Measurements from ENCODE around the gene KIF26B. TPM values are rescaled to one million over a fixed set of nuclear protein-coding genes. Genes with fewer than 3 reads are reported as not detected.
"Not testable (repeated sequence)": the region's sequence is repeated elsewhere in the genome, so short reads cannot be mapped to it uniquely, and the experiment has no call there.

The KIF26B gene
- total RNA-seq, 1 donor from 2014 or later: 3.4 TPM

DNA sequence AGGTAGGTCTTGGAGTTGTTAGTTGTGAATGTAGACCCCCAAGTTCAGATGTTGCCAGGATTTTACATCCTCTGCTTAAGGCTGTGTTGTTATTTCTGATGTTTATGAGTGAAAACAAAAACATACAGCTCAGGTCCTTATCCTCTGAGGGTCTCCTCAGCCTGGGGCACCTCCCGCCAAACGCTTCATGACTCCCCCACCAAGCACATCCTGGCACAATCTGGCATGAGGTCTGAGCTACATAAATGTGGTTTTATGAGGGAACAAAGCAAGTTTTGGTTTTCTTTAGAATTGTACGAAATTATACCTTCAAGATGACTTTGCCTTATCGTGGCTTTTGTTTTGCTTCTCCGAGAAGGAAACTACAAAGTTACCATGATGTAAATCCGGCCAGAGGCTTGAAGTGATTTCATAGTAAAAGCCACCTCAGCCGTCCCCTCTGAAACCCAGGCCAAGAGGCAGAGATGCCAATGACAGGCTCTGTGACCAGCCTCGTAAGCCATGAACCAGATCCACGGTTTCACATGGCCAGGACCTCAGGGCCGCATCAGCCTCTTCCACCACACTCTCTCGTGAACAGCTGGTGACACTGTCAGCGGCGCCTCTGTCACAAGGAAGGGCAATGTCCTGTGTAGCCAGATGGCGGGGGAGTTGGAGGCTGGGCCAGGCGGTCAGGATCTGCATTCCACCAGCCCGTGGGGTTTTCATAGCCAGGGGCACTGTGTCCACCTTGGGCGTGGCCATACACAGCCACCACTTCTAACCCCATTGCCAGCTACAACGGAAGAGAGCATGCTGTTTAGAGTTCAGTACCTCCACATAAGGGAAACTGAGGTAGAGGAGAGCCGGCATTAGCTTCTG lies 199.4 kb downstream of the KIF26B start:
- H3K36me3 Mint-ChIP-seq (ENCODE audit: low read depth, unreplicated experiment): no peaks in the 10 kb centered on the region
- no peaks in the 10 kb centered on the region for H3K9me3 Mint-ChIP-seq (ENCODE audit: unreplicated experiment)
- H3K27me3 Mint-ChIP-seq (ENCODE audit: unreplicated experiment): no peaks in the 10 kb centered on the region
- H3K4me1 Mint-ChIP-seq (ENCODE audit: unreplicated experiment): no peaks in the 10 kb centered on the region
- no peak overlapping the region for H3K27ac Mint-ChIP-seq (ENCODE audit: unreplicated experiment)
- TF ChIP-seq, protein P1, sequence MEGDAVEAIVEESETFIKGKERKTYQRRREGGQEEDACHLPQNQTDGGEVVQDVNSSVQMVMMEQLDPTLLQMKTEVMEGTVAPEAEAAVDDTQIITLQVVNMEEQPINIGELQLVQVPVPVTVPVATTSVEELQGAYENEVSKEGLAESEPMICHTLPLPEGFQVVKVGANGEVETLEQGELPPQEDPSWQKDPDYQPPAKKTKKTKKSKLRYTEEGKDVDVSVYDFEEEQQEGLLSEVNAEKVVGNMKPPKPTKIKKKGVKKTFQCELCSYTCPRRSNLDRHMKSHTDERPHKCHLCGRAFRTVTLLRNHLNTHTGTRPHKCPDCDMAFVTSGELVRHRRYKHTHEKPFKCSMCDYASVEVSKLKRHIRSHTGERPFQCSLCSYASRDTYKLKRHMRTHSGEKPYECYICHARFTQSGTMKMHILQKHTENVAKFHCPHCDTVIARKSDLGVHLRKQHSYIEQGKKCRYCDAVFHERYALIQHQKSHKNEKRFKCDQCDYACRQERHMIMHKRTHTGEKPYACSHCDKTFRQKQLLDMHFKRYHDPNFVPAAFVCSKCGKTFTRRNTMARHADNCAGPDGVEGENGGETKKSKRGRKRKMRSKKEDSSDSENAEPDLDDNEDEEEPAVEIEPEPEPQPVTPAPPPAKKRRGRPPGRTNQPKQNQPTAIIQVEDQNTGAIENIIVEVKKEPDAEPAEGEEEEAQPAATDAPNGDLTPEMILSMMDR (IDR thresholded peaks at IDR 0.05; ENCODE audit: unreplicated experiment): no peak
- H3K4me3 Mint-ChIP-seq (ENCODE audit: unreplicated experiment): no peak overlapping the region
- no peak for DNase-seq (ENCODE audit: low spot score)

DNA sequence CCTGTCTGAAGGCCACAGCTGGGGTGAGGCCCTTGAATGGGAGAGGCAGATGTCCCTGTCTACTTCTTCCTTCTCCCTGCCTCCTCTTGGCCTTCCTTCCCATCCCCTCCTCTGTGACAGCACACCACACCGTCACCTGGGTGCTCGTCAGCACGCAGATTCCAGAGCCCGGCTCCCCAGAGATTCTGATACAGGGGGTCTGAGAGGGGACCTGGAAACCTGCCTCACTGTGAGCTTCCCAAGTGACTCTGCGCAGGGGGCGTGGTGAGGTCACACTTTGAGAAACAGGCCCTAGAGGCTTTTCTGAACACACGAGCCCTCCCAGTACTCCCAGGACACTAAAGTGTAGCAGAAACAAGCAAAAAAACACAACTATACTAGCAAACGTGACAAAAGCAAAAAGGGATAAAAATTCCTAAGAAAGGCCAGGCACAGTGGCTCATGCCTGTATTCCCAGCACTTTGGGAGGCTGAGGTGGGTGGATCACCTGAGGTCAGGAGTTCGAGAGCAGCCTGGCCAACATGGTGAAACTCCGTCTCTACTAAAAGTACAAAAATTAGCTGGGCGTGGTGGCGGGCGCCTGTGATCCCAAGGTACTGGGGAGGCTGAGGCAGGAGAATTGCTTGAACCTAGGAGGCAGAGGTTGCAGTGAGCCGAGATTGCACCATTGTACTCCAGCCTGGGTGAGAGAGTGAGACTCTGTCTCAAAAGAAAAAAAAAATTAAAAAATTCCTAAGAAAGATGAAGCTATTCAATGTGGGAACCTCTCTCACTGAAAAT lies 201.3 kb downstream of the KIF26B start:
- not testable (repeated sequence) for H3K4me1 Mint-ChIP-seq (ENCODE audit: unreplicated experiment); DNase-seq (ENCODE audit: low spot score); H3K27ac Mint-ChIP-seq (ENCODE audit: unreplicated experiment); H3K27me3 Mint-ChIP-seq (ENCODE audit: unreplicated experiment); H3K4me3 Mint-ChIP-seq (ENCODE audit: unreplicated experiment); H3K36me3 Mint-ChIP-seq (ENCODE audit: low read depth, unreplicated experiment); H3K9me3 Mint-ChIP-seq (ENCODE audit: unreplicated experiment)

DNA sequence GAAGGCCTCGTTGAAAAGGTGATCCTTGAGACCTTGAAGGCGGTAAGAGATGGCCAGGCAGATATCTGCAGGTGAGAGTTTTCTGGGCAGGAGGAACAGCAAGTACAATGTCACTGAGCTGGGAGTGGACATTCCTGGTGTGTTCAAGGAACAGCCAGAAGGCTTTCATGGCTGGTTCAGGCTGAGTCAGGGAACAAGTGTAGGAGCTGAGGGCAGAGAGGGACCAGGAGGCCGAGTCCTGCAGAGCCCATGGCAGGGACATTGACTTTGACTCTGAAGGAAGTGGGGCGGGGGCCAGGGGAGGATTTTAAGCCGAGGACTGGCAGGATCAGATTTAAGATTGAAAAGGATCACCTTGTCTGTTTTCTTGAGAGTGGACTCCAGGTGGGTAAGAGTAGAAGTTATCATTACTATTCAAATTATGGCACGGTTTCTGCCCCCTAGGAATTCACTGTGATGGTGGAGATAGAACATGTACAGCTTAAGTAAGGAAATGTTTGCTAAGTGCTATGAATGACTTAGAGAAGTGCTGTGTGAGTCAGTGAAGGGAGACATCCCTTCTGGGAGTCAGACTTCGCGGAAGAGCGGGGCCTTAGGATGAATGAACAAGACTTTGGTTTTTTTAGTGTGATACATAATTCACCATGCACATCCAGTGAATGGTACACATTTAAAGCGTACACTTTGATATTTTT lies 202.3 kb downstream of the KIF26B start:
- H3K4me3 Mint-ChIP-seq (ENCODE audit: unreplicated experiment): no peak overlapping the region
- H3K36me3 Mint-ChIP-seq (ENCODE audit: low read depth, unreplicated experiment): no peaks in the 10 kb centered on the region
- no peak for DNase-seq (ENCODE audit: low spot score)
- no peaks in the 10 kb centered on the region for H3K27me3 Mint-ChIP-seq (ENCODE audit: unreplicated experiment)
- no peaks in the 10 kb centered on the region for H3K9me3 Mint-ChIP-seq (ENCODE audit: unreplicated experiment)
- no peak overlapping the region for H3K27ac Mint-ChIP-seq (ENCODE audit: unreplicated experiment)
- TF ChIP-seq, protein P1 (IDR thresholded peaks at IDR 0.05; ENCODE audit: unreplicated experiment): no peak
- no peaks in the 10 kb centered on the region for H3K4me1 Mint-ChIP-seq (ENCODE audit: unreplicated experiment)

DNA sequence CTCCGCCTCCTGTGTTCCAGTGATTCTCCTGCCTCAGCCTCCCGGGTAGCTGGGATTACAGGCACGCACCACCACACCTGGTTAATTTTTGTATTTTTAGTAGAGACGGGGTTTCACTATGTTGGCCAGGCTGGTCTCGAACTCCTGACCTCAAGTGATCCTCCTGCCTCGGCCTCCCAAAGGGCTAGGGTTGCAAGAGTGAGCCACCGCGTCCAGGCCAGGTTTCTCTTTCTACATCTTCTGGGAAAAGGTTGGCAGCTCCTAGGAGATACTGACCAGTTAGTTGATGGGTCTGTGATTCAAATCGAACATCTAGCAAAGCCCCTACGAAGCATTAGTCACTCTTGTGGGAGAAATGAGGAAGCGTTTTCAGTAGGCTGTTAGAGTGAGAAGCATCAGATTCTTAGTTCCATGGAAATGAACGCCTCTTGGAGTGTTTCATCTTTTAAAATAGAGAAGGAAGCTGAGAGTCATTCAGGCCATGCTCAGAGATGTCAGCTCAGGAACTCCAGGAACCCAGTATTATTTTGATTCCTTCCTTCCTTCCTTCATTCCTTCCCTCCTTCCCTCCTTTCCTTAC lies 204.4 kb downstream of the KIF26B start:
- not testable (repeated sequence) for H3K27ac Mint-ChIP-seq (ENCODE audit: unreplicated experiment); H3K9me3 Mint-ChIP-seq (ENCODE audit: unreplicated experiment); H3K27me3 Mint-ChIP-seq (ENCODE audit: unreplicated experiment); H3K36me3 Mint-ChIP-seq (ENCODE audit: low read depth, unreplicated experiment); H3K4me1 Mint-ChIP-seq (ENCODE audit: unreplicated experiment); H3K4me3 Mint-ChIP-seq (ENCODE audit: unreplicated experiment); DNase-seq (ENCODE audit: low spot score)

DNA sequence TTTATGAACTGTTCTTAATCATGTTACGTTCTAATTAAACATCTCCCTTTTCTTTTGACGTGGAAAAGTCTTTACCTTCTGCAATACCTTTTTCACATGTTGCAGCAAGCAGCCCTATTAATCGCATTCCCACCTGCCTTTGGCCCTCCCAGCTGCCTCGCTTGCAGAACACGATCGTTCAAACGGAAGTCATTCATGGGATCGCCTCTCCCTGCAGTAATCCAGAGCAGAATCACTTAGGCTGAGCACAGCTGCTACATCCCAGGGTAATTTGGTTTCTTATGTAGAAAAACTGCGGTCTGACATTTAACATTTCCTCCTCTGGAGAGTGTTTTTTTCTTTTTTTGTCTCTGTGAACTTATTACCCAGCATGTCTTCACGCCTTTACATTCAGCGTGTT lies 206.3 kb downstream of the KIF26B start:
- TF ChIP-seq, protein P1 (IDR thresholded peaks at IDR 0.05; ENCODE audit: unreplicated experiment): no peak
- no peak for DNase-seq (ENCODE audit: low spot score)
- Mint-ChIP-seq H3K9me3 (ENCODE audit: unreplicated experiment) (no peaks in the 10 kb centered on the region), H3K36me3 (ENCODE audit: low read depth, unreplicated experiment) (no peaks in the 10 kb centered on the region), H3K4me1 (ENCODE audit: unreplicated experiment) (no peaks in the 10 kb centered on the region), H3K4me3 (ENCODE audit: unreplicated experiment) (no peak overlapping the region), H3K27ac (ENCODE audit: unreplicated experiment) (no peak overlapping the region), H3K27me3 (ENCODE audit: unreplicated experiment) (peaks cover 1% of the 10 kb centered on the region)
